SK-N-SH (cell line): ENCODE data around the gene BMP8A. TPM values are rescaled to one million over a fixed set of nuclear protein-coding genes. Genes with fewer than 3 reads are reported as not detected.

ENCODE experiments used
- CTCF ChIA-PET: fragments of 300-600, 350-600 bp; formaldehyde crosslinking; extraction: SDS; loops from one replicate; lab custom pipeline; 2021; lab: Yijun Ruan, JAX
- POLR2A ChIA-PET: fragments of 350-600 bp; sonication (Branson Sonifier 250); formaldehyde crosslinking; extraction: SDS; loops from one replicate; lab custom pipeline; 2020; ENCODE audit warnings: antibody characterized with exemption, inconsistent platforms; lab: Yijun Ruan, JAX
- DNase-seq: peaks from one replicate; pipeline ENCODE4 v3.0.0; 2012
- H2AFZ ChIP-seq: fragments of 200-600 bp; sonication (generic); 2 replicates; pipeline ENCODE4 v1.8.1; 2016; ENCODE audit warnings: antibody characterized with exemption, mild to moderate bottlenecking, low read depth
- H3F3A ChIP-seq: fragments of 200-600 bp; sonication (generic); replicated peaks from 2 replicates; pipeline ENCODE3; 2016; ENCODE audit warnings: antibody characterized with exemption, mild to moderate bottlenecking; ENCODE audit not compliant: insufficient read depth
- H3K27ac ChIP-seq, 2 experiments: fragments of 200-500 bp in 1 of 2; fragments of 200-600 bp in 1 of 2; sonication (Bioruptor generic) in 1 of 2; sonication (generic), shearing (Covaris generic) in 1 of 2; 2 replicates each; pipeline versions ENCODE4 v1.5.1 to v1.6.1; 2014 to 2016; ENCODE audit warnings: low read depth in 2 of 2, inconsistent platforms in 1 of 2, low read length in 1 of 2, mild to moderate bottlenecking in 1 of 2, mixed read lengths in 1 of 2
- H3K27me3 ChIP-seq: fragments of 200-600 bp; sonication (generic), shearing (Covaris generic); 2 replicates; pipeline ENCODE4 v1.6.1; 2016; ENCODE audit warnings: mixed run types; ENCODE audit not compliant: insufficient read depth
- H3K36me3 ChIP-seq, 2 experiments: fragments of 200-500 bp in 1 of 2; fragments of 200-600 bp in 1 of 2; sonication (Bioruptor generic) in 1 of 2; sonication (generic) in 1 of 2; replicated peaks in 1 of 2; 2 replicates each; pipeline versions ENCODE3 to v1.5.1; 2014 to 2016; ENCODE audit warnings: low read length in 1 of 2, mild to moderate bottlenecking in 1 of 2; ENCODE audit not compliant: insufficient read depth in 2 of 2, control insufficient read depth in 1 of 2
- H3K4me1 ChIP-seq, 2 experiments: fragments of 200-500 bp in 1 of 2; fragments of 200-600 bp in 1 of 2; sonication (Bioruptor generic) in 1 of 2; sonication (generic), shearing (Covaris generic) in 1 of 2; 2 replicates each; pipeline versions ENCODE4 v1.5.1 to v1.6.1; 2014 to 2016; ENCODE audit warnings: low read depth in 1 of 2, low read length in 1 of 2, mixed run types in 1 of 2; ENCODE audit not compliant: insufficient read depth in 2 of 2, control insufficient read depth in 1 of 2
- H3K4me2 ChIP-seq: fragments of 200-600 bp; sonication (generic), shearing (Covaris generic); 2 replicates; pipeline ENCODE4 v1.6.1; 2017; ENCODE audit warnings: mixed run types
- H3K4me3 ChIP-seq, 2 experiments: fragments of 200-500 bp in 1 of 2; fragments of 200-600 bp in 1 of 2; sonication (Bioruptor generic) in 1 of 2; sonication (generic), shearing (Covaris generic) in 1 of 2; 2 replicates each; pipeline versions ENCODE4 v1.5.1 to v1.8.1; 2014 to 2016; ENCODE audit warnings: low read depth in 2 of 2, inconsistent platforms in 1 of 2, low read length in 1 of 2, mild to moderate bottlenecking in 1 of 2, mixed read lengths in 1 of 2, moderate library complexity in 1 of 2
- H3K79me2 ChIP-seq: fragments of 200-600 bp; sonication (generic); 2 replicates; pipeline ENCODE4 v1.8.1; 2017; ENCODE audit warnings: mild to moderate bottlenecking; ENCODE audit not compliant: insufficient read depth
- H3K9ac ChIP-seq: fragments of 200-600 bp; sonication (generic); 2 replicates; pipeline ENCODE4 v1.6.1; 2017; ENCODE audit warnings: mixed run types
- H3K9me2 ChIP-seq: fragments of 200-600 bp; sonication (generic); 2 replicates; pipeline ENCODE4 v1.6.1; 2017; ENCODE audit warnings: mixed run types
- H3K9me3 ChIP-seq: fragments of 200-600 bp; sonication (generic); 2 replicates; pipeline ENCODE4 v1.6.1; 2017; ENCODE audit warnings: mixed run types, mild to moderate bottlenecking, moderate library complexity
- H4K20me1 ChIP-seq: fragments of 200-600 bp; sonication (generic); 2 replicates; pipeline ENCODE4 v1.6.1; 2017; ENCODE audit warnings: mild to moderate bottlenecking, mixed run types; ENCODE audit not compliant: insufficient read depth
- CHD2 ChIP-seq: fragments of 150-350 bp; IDR thresholded peaks from 2 replicates; pipeline ENCODE4 v1.6.1; 2018; ENCODE audit warnings: low read length; ENCODE audit not compliant: partially characterized antibody
- FOSL2 ChIP-seq: IDR thresholded peaks from 2 replicates; pipeline ENCODE4 v1.4.0; 2012; ENCODE audit warnings: low read depth, mild to moderate bottlenecking, moderate library complexity, borderline replicate concordance
- FOXJ3 ChIP-seq: sonication (generic); formaldehyde crosslinking; IDR thresholded peaks from 2 replicates; pipeline ENCODE4 v1.5.1; 2020; ENCODE audit warnings: mild to moderate bottlenecking, missing genetic modification reagents
- MXI1 ChIP-seq: IDR thresholded peaks from 2 replicates; pipeline ENCODE4 v1.6.1; 2012; ENCODE audit warnings: mild to moderate bottlenecking, low read depth, low read length, improper control_type of control experiment
- RAD21 ChIP-seq: IDR thresholded peaks from 2 replicates; pipeline ENCODE4 v1.6.1; 2012; ENCODE audit warnings: mild to moderate bottlenecking, low read length
- RFX5 ChIP-seq: IDR thresholded peaks from 2 replicates; pipeline ENCODE4 v1.6.1; 2012; ENCODE audit warnings: mild to moderate bottlenecking, improper control_type of control experiment, low read length
- WGBS: methylation state at CpG from one replicate; pipeline ENCODE4 v1.1.6; 2017; ENCODE audit warnings: low lambda C conversion rate; 5-methylcytosine and 5-hydroxymethylcytosine counted together
- polyA plus RNA-seq, 3 experiments: library from polyadenylated mRNA; depleted of rRNA; stranded (reverse); fragments of >200 nt; gene quantifications; 2 replicates each; pipeline ENCODE4 v1.2.3, GENCODE V29; 2012
- TF ChIP-seq, protein P1 (sequence below): fragments of 150-350 bp; IDR thresholded peaks from 2 replicates; pipeline ENCODE4 v1.6.1; 2017; ENCODE audit warnings: antibody characterized with exemption, low read length, low read depth, borderline replicate concordance
- TF ChIP-seq, protein P2 (sequence below): IDR thresholded peaks from 2 replicates; pipeline ENCODE4 v1.6.1; 2012; ENCODE audit warnings: mild to moderate bottlenecking, low read depth, low read length, moderate library complexity
- TF ChIP-seq, protein P3 (sequence below): IDR thresholded peaks from 2 replicates; pipeline ENCODE4 v1.4.0; 2012; ENCODE audit warnings: low read depth, borderline replicate concordance
- TF ChIP-seq, protein P4 (sequence below): IDR thresholded peaks from 2 replicates; pipeline ENCODE4; 2012
- TF ChIP-seq, protein P5 (sequence below): fragments of 150-350 bp; IDR thresholded peaks from 2 replicates; pipeline ENCODE4 v1.6.1; 2016; ENCODE audit warnings: mild to moderate bottlenecking, low read depth, low read length

Gene BMP8A
- polyA plus RNA-seq, 1 of the 3 experiments (the other 2 are of a cell fraction), result 0.16 TPM

DNA sequence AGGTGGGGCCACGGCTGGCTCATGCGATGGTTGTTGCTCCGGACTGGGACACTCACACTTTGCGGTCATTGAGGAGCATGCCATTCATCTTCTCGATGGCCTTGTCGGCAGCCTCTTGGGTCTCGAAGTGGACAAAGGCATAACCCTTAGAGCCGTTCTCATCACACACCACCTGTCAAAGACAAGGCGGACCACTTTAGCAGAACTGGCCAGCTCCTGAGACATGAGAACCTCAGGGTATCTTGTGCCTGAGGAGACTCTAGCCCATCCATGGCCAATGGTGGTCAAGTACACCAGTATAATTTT, 79.7 kb downstream of the BMP8A start:
- DNase-seq, result no peak
- H3K9ac ChIP-seq, result no peak overlapping the region
- H3K4me3 ChIP-seq, result no peak overlapping the region
- ChIA-PET CTCF (no interaction called here), POLR2A (no interaction called here)
- no peak overlapping the region for H3K4me2 ChIP-seq
- H3K79me2 ChIP-seq, result peaks cover 94% of the 10 kb centered on the region
- no peaks in the 10 kb centered on the region for H3K27me3 ChIP-seq
- 91% methylated on average over 4 of the region's 9 CpGs for WGBS
- H3K36me3 ChIP-seq, result peaks cover 80 to 82% of the 10 kb centered on the region in 2 experiments
- no peak overlapping the region for H3K27ac ChIP-seq
- H3K4me1 ChIP-seq, result peaks cover 14 to 22% of the 10 kb centered on the region in 2 experiments
- peaks cover 6% of the 10 kb centered on the region for H3F3A ChIP-seq
- no peaks in the 10 kb centered on the region for H3K9me3 ChIP-seq
- H4K20me1 ChIP-seq, result peaks cover 77% of the 10 kb centered on the region
- TF ChIP-seq, protein P1, sequence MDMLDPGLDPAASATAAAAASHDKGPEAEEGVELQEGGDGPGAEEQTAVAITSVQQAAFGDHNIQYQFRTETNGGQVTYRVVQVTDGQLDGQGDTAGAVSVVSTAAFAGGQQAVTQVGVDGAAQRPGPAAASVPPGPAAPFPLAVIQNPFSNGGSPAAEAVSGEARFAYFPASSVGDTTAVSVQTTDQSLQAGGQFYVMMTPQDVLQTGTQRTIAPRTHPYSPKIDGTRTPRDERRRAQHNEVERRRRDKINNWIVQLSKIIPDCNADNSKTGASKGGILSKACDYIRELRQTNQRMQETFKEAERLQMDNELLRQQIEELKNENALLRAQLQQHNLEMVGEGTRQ, result no peak
- no peak for TF ChIP-seq RAD21
- no peak for TF ChIP-seq CHD2
- no peaks in the 10 kb centered on the region for H3K9me2 ChIP-seq
- H2AFZ ChIP-seq, result no peak overlapping the region

DNA sequence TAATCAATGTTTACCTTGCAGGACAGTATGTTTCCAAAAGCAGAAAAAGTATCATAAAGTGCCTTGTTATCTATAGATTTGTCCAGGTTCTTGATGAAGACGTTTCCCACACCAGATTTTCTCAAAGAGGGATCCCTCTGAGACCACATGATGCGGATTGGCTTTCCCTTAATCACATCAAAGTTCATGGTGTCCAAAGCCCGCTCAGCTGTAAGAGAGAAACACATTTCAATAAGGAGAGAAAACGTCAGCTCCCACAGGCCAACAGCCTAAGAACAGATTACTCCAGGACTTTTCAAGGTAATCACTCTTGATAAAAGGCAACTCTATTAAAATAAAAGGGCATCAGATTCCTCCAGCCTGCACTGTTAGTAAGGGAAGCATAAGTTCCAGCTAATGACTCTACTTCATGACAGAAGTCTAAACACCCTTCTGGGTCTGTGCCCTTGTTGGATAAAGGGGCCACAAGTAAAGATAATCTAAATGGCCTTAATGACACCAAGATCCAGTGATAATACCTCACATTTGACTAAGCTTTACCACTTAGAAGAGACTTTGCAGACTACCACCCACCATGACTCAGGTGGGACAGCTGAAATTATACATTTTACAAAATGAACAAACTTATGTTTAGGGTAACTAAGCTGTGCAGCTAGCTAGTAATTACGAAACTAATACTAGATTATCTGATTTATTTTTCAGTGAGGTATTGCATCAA, 81.1 kb downstream of the BMP8A start:
- peak overlapping the region; percentile 84 for H3K4me2 ChIP-seq

DNA sequence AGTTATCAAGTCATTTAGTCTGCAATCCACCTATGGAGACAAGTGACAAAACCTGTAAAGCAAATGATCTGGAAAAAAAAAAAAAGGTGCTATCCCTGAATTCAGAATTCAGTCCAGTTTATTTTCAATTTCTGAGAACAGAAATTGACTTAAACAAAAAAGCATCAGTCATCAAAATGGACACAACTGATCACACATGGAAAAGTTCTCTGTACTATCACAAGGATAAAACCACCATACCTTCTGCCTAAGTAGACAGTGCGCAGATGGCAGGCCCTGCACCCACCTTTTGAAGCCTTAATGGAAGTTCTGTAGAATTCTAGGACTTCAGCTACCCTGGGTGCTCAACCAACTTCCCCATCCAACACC, 81.6 kb downstream of the BMP8A start:
- Histone ChIP-seq H3K4me1 (peaks cover 14 to 22% of the 10 kb centered on the region in 2 experiments), H4K20me1 (peaks cover 70% of the 10 kb centered on the region), H3K9ac (0 out of 2 replicates have a peak overlapping the region, but pooled peaks have one; percentile 95), H3K4me3 (peak overlapping the region in 1 of 2 experiments; percentile 89; a peak in 2 of 4 replicates), H3K4me2 (peak overlapping the region; percentile 84), H3K27ac (no peak overlapping the region), H2AFZ (no peak overlapping the region), H3K36me3 (peaks cover 62 to 64% of the 10 kb centered on the region in 2 experiments), H3F3A (peaks cover 6% of the 10 kb centered on the region), H3K79me2 (peaks cover 86% of the 10 kb centered on the region), H3K9me3 (no peaks in the 10 kb centered on the region), H3K9me2 (no peaks in the 10 kb centered on the region), H3K27me3 (no peaks in the 10 kb centered on the region)
- ChIA-PET POLR2A (interaction anchor here (1.4 kb wide), 1 partner anchor 14 kb away, joined by 6 read pairs; no protein-coding TSS in a partner anchor), CTCF (interaction anchor here (0.9 to 3.0 kb wide), 7 partner anchors 24 to 474 kb away, joined by 3 to 13 read pairs (median 3); no protein-coding TSS in a partner anchor)
- no peak for DNase-seq
- 100% methylated on average over 1 of the region's 1 CpG for WGBS
- TF ChIP-seq FOXJ3 (CRISPR knock-in tag) (no peak), FOSL2 (no peak)
- TF ChIP-seq, protein P2, sequence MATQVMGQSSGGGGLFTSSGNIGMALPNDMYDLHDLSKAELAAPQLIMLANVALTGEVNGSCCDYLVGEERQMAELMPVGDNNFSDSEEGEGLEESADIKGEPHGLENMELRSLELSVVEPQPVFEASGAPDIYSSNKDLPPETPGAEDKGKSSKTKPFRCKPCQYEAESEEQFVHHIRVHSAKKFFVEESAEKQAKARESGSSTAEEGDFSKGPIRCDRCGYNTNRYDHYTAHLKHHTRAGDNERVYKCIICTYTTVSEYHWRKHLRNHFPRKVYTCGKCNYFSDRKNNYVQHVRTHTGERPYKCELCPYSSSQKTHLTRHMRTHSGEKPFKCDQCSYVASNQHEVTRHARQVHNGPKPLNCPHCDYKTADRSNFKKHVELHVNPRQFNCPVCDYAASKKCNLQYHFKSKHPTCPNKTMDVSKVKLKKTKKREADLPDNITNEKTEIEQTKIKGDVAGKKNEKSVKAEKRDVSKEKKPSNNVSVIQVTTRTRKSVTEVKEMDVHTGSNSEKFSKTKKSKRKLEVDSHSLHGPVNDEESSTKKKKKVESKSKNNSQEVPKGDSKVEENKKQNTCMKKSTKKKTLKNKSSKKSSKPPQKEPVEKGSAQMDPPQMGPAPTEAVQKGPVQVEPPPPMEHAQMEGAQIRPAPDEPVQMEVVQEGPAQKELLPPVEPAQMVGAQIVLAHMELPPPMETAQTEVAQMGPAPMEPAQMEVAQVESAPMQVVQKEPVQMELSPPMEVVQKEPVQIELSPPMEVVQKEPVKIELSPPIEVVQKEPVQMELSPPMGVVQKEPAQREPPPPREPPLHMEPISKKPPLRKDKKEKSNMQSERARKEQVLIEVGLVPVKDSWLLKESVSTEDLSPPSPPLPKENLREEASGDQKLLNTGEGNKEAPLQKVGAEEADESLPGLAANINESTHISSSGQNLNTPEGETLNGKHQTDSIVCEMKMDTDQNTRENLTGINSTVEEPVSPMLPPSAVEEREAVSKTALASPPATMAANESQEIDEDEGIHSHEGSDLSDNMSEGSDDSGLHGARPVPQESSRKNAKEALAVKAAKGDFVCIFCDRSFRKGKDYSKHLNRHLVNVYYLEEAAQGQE, result no peak
- TF ChIP-seq, protein P3, sequence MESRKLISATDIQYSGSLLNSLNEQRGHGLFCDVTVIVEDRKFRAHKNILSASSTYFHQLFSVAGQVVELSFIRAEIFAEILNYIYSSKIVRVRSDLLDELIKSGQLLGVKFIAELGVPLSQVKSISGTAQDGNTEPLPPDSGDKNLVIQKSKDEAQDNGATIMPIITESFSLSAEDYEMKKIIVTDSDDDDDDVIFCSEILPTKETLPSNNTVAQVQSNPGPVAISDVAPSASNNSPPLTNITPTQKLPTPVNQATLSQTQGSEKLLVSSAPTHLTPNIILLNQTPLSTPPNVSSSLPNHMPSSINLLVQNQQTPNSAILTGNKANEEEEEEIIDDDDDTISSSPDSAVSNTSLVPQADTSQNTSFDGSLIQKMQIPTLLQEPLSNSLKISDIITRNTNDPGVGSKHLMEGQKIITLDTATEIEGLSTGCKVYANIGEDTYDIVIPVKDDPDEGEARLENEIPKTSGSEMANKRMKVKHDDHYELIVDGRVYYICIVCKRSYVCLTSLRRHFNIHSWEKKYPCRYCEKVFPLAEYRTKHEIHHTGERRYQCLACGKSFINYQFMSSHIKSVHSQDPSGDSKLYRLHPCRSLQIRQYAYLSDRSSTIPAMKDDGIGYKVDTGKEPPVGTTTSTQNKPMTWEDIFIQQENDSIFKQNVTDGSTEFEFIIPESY, result no peak
- TF ChIP-seq, protein P4, sequence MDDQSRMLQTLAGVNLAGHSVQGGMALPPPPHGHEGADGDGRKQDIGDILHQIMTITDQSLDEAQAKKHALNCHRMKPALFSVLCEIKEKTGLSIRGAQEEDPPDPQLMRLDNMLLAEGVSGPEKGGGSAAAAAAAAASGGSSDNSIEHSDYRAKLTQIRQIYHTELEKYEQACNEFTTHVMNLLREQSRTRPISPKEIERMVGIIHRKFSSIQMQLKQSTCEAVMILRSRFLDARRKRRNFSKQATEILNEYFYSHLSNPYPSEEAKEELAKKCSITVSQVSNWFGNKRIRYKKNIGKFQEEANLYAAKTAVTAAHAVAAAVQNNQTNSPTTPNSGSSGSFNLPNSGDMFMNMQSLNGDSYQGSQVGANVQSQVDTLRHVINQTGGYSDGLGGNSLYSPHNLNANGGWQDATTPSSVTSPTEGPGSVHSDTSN, result no peak

More for the DNA sequence above, 81.1 kb downstream of the BMP8A start:
- 81% methylated on average over 5 of the region's 5 CpGs for WGBS
- TF ChIP-seq MXI1 (no peak), RFX5 (no peak)
- TF ChIP-seq, protein P5, sequence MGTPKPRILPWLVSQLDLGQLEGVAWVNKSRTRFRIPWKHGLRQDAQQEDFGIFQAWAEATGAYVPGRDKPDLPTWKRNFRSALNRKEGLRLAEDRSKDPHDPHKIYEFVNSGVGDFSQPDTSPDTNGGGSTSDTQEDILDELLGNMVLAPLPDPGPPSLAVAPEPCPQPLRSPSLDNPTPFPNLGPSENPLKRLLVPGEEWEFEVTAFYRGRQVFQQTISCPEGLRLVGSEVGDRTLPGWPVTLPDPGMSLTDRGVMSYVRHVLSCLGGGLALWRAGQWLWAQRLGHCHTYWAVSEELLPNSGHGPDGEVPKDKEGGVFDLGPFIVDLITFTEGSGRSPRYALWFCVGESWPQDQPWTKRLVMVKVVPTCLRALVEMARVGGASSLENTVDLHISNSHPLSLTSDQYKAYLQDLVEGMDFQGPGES, result no peak
- Histone ChIP-seq H3F3A (peaks cover 6% of the 10 kb centered on the region), H3K9me2 (no peaks in the 10 kb centered on the region), H3K4me1 (peaks cover 14 to 22% of the 10 kb centered on the region in 2 experiments), H3K79me2 (peaks cover 90% of the 10 kb centered on the region), H3K27ac (no peak overlapping the region), H3K9me3 (no peaks in the 10 kb centered on the region), H3K27me3 (no peaks in the 10 kb centered on the region), H3K36me3 (peaks cover 66 to 68% of the 10 kb centered on the region in 2 experiments), H2AFZ (no peak overlapping the region), H3K4me3 (no peak overlapping the region; a peak in 1 of 4 replicates), H3K9ac (no peak overlapping the region), H4K20me1 (peaks cover 70% of the 10 kb centered on the region)
- CTCF ChIA-PET, result interaction anchor here (0.9 to 3.0 kb wide), 7 partner anchors 23 to 474 kb away, joined by 3 to 13 read pairs (median 3); no protein-coding TSS in a partner anchor
- POLR2A ChIA-PET, result no interaction called here
- DNase-seq, result no peak
